CD4-positive, alpha-beta T cell (primary cell): ENCODE measurements around the gene MBLAC1. TPM values are rescaled to one million over a fixed set of nuclear protein-coding genes. Genes with fewer than 3 reads are reported as not detected.

Source experiments
- ATAC-seq: fragments of 200-7000 bp; cut with Tn5 transposase; one replicate; pipeline ENCODE4 v1.10.0; 2022; ENCODE audit warnings: mild to moderate bottlenecking; ENCODE audit not compliant: poor library complexity
- CTCF ChIA-PET: fragments of 350-600 bp; sonication (Branson Sonifier 250); formaldehyde crosslinking; loops from one replicate; lab custom pipeline; 2021; ENCODE audit warnings: antibody characterized with exemption, inconsistent platforms; lab: Charles Lee
- POLR2A ChIA-PET: fragments of 350-600 bp; sonication (Branson Sonifier 250); formaldehyde crosslinking; loops from one replicate; lab custom pipeline; 2021; ENCODE audit warnings: antibody characterized with exemption, inconsistent platforms; lab: Charles Lee
- DNase-seq, 14 experiments: peaks; one replicate each; pipeline ENCODE4 v3.0.0-alpha.2; 2013 to 2020; ENCODE audit warnings: mixed read lengths in 2 of 14
- H3K27ac ChIP-seq, 2 donors: one replicate each; pipeline versions ENCODE4 v1.5.1 to v1.7.0; 2013; ENCODE audit warnings: low read length in 2 of 2, low read depth in 1 of 2, mild to moderate bottlenecking in 1 of 2
- H3K27me3 ChIP-seq, 2 experiments: 1 replicate in 1 of 2; 2 replicates in 1 of 2; pipeline versions ENCODE4 v1.6.1 to v1.7.0; 2013; ENCODE audit warnings: low read length in 2 of 2, control low read depth in 1 of 2, mild to moderate bottlenecking in 1 of 2, moderate library complexity in 1 of 2; ENCODE audit not compliant: insufficient read depth in 2 of 2, control insufficient read depth in 1 of 2
- H3K36me3 ChIP-seq: one replicate; pipeline ENCODE4 v1.6.1; 2013; ENCODE audit warnings: low read length, control low read depth; ENCODE audit not compliant: insufficient read depth
- H3K4me1 ChIP-seq: one replicate; pipeline ENCODE4 v1.6.1; 2013; ENCODE audit warnings: low read length, control low read depth; ENCODE audit not compliant: insufficient read depth
- H3K4me3 ChIP-seq: one replicate; pipeline ENCODE4 v1.5.1; 2013; ENCODE audit warnings: mild to moderate bottlenecking, low read length, moderate library complexity
- H3K9me3 ChIP-seq, 2 experiments: 1 replicate in 1 of 2; 2 replicates in 1 of 2; pipeline versions ENCODE4 v1.6.1 to v1.7.0; 2013; ENCODE audit warnings: low read length in 2 of 2, mild to moderate bottlenecking in 2 of 2, control low read depth in 1 of 2, moderate library complexity in 1 of 2; ENCODE audit not compliant: control insufficient read depth in 1 of 2, insufficient read depth in 1 of 2
- H3K27ac Mint-ChIP-seq: one replicate; pipeline ENCODE4 v1.8.0; 2020; ENCODE audit warnings: mixed read lengths
- H3K27me3 Mint-ChIP-seq: one replicate; pipeline ENCODE4 v1.8.0; 2021; ENCODE audit warnings: mixed read lengths
- H3K36me3 Mint-ChIP-seq: one replicate; pipeline ENCODE4 v1.8.0; 2021; ENCODE audit warnings: low read depth, mixed read lengths
- H3K4me1 Mint-ChIP-seq: one replicate; pipeline ENCODE4 v1.8.0; 2021; ENCODE audit warnings: low read depth, mixed read lengths
- H3K4me3 Mint-ChIP-seq: one replicate; pipeline ENCODE4 v1.8.0; 2020; ENCODE audit warnings: mild to moderate bottlenecking, mixed read lengths
- H3K9me3 Mint-ChIP-seq: one replicate; pipeline ENCODE4 v1.8.0; 2020; ENCODE audit warnings: mixed read lengths
- CTCF ChIP-seq: fragments of 200-600 bp; IDR thresholded peaks from one replicate; pipeline ENCODE4 v1.8.0; 2022; ENCODE audit warnings: antibody characterized with exemption, mild to moderate bottlenecking
- intact Hi-C, 2 experiments: fragments of 100-400 bp; cut with DNase I in 1 of 2; cut with micrococcal nuclease in 1 of 2; formaldehyde crosslinking; loops; one replicate each; pipeline versions ENCODE4 v1.15.1 to v1.9.0; 2023 to 2025; cut with DNase I, micrococcal nuclease
- total RNA-seq, 174 experiments: library from RNA in 2 of 174; stranded (reverse) in 2 of 174; gene quantifications; one replicate each; pipeline ENCODE4 v1.2.3 and lab custom pipeline; 2021 to 2026

MBLAC1 gene
- total RNA-seq, 2 experiments from 2014 or later, result 3.7 to 4.4 TPM

- H3K36me3 Mint-ChIP-seq, result peaks cover 64% of the 10 kb centered on the region
- intact Hi-C loops, result no loop called here
- H3K4me1 ChIP-seq, result peaks cover 24% of the 10 kb centered on the region
Measured at GRCh38 chr7:100090527-100091410, 36.0 kb upstream of the MBLAC1 start.

GRCh38 chr7:100091411-100092181 is 35.2 kb upstream of the MBLAC1 start:
- intact Hi-C loops, result no loop called here
- H3K9me3 Mint-ChIP-seq, result no peaks in the 10 kb centered on the region
- Histone ChIP-seq H3K4me1 (peaks cover 24% of the 10 kb centered on the region), H3K27ac (no peak overlapping the region), H3K4me3 (no peak overlapping the region), H3K9me3 (no peaks in the 10 kb centered on the region), H3K27me3 (no peaks in the 10 kb centered on the region), H3K36me3 (peaks cover 64% of the 10 kb centered on the region)
- POLR2A ChIA-PET, result interaction anchor here (1.8 kb wide), 1 partner anchor 9 kb away, joined by 6 read pairs; the partner anchor contains the start of genes AP4M1 and MCM7
- DNase-seq, result no peak
- H3K4me1 Mint-ChIP-seq, result peaks cover 25% of the 10 kb centered on the region
- peak overlapping the region; percentile 36 for H3K27ac Mint-ChIP-seq
- H3K4me3 Mint-ChIP-seq, result peak overlapping the region; percentile 66
- peaks cover 73% of the 10 kb centered on the region for H3K36me3 Mint-ChIP-seq
- H3K27me3 Mint-ChIP-seq, result no peaks in the 10 kb centered on the region
- ATAC-seq, result no peak
- TF ChIP-seq CTCF, result no peak
- CTCF ChIA-PET, result interaction anchor here (1.6 kb wide), 1 partner anchor 39 kb away, joined by 5 read pairs; no protein-coding TSS in a partner anchor

More at GRCh38 chr7:100090527-100091410, 36.0 kb upstream of the MBLAC1 start:
- CTCF ChIA-PET, result interaction anchor here (1.3 to 1.6 kb wide), 2 partner anchors 10 to 40 kb away, joined by 3 to 5 read pairs; no protein-coding TSS in a partner anchor
- H3K36me3 ChIP-seq, result peaks cover 56% of the 10 kb centered on the region
- no peaks in the 10 kb centered on the region for H3K9me3 ChIP-seq
- no peak overlapping the region for H3K4me3 ChIP-seq
- Mint-ChIP-seq H3K4me1 (peaks cover 25% of the 10 kb centered on the region), H3K27me3 (no peaks in the 10 kb centered on the region), H3K27ac (peak overlapping the region; percentile 91), H3K4me3 (peak overlapping the region; percentile 90), H3K9me3 (no peaks in the 10 kb centered on the region)
- DNase-seq (no peak), ATAC-seq (no peak)
- no peak overlapping the region for H3K27ac ChIP-seq
- H3K27me3 ChIP-seq, result no peaks in the 10 kb centered on the region
- POLR2A ChIA-PET, result interaction anchor here (1.1 to 3.7 kb wide), 2 partner anchors 10 to 36 kb away, joined by 3 to 46 read pairs; partner anchors contain the start of genes AP4M1, MBLAC1 and MCM7
- no peak for TF ChIP-seq CTCF

- CTCF ChIA-PET, result no interaction called here
- no peak overlapping the region for H3K4me3 Mint-ChIP-seq
- Histone ChIP-seq H3K27me3 (no peaks in the 10 kb centered on the region), H3K9me3 (no peaks in the 10 kb centered on the region), H3K4me3 (no peak overlapping the region), H3K36me3 (peaks cover 77% of the 10 kb centered on the region), H3K4me1 (peaks cover 22% of the 10 kb centered on the region), H3K27ac (no peak overlapping the region)
- DNase-seq (no peak), ATAC-seq (no peak)
- POLR2A ChIA-PET, result interaction anchor here (1.8 kb wide), 1 partner anchor 8 kb away, joined by 6 read pairs; the partner anchor contains the start of genes AP4M1 and MCM7
- TF ChIP-seq CTCF, result no peak
- H3K27ac Mint-ChIP-seq, result no peak overlapping the region
- intact Hi-C loops, result no loop called here
- no peaks in the 10 kb centered on the region for H3K9me3 Mint-ChIP-seq
- no peaks in the 10 kb centered on the region for H3K27me3 Mint-ChIP-seq
- peaks cover 87% of the 10 kb centered on the region for H3K36me3 Mint-ChIP-seq
- H3K4me1 Mint-ChIP-seq, result peaks cover 35% of the 10 kb centered on the region
Measured at GRCh38 chr7:100093054-100093453, 33.7 kb upstream of the MBLAC1 start.
